ENCODE results near the gene TCTN1.
"Not testable (repeated sequence)": the region's sequence is repeated elsewhere in the genome, so short reads cannot be mapped to it uniquely, and the experiment has no call there.

Gene TCTN1

GRCh38 chr12:110602085-110602814, 11.7 kb upstream of the TCTN1 start:
- Mint-ChIP-seq H3K4me1 (ENCODE audit: low read depth) (peaks cover 18% of the 10 kb centered on the region), H3K27ac (peak overlapping the region; percentile 46)
- H3K9me3 Mint-ChIP-seq (ENCODE audit: low read depth); H3K4me3 Mint-ChIP-seq; H3K36me3 Mint-ChIP-seq; H3K27me3 Mint-ChIP-seq: not testable (repeated sequence)

DNA sequence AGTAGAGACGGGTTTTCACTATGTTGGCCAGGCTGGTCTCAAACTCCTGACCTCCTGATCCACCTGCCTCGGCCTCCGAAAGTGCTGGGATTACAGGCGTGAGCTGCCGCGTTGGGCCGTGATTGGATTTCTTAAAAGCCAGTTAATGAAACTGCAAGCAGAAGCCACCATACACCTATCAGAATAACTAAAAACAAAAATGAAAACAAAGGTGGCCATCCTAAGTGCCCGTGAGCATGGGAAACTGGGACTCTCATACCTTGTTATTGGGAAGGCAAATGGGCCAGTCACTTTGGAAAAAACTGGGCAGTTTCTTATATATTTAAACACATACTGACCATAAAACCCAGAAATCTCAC, 7.7 kb upstream of the TCTN1 start:
- Mint-ChIP-seq H3K4me1 (ENCODE audit: low read depth) (peaks cover 12% of the 10 kb centered on the region), H3K4me3 (peak overlapping the region; percentile 82), H3K36me3 (no peaks in the 10 kb centered on the region), H3K27ac (peak overlapping the region; percentile 64), H3K9me3 (ENCODE audit: low read depth) (no peaks in the 10 kb centered on the region), H3K27me3 (no peaks in the 10 kb centered on the region)

DNA sequence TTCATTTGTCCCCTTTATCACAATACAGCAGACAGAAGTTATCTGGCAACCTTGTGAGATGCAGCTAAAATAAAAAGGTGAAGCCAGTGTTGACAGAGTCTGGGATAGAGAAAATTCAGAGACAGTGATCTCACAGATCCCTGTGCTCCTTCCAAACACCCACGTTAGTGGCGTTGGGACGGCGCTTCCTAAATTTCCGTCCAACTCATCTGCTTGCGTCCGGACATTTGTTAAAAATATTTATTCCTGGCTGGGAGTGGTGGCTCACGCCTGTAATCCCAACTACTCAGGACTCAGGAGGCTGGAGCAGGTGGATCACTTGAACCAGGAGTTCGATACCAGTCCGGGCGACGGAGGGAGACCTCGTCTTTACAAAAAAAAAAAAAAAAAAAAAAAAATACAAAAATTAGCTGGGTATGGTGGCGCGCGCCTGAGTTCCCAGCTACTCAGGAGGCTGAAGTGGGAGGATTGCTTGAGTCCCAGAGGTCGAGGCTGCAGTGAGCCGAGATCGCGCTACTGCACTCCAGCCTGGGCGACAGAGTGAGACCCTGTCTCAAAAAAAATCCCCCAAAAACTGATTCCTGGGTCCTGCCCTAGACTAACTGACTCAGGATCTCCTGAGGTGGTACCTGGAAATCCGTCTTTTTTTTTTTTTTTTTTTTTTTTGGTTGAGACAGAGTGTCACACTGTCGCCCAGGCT, 708 bp upstream of the TCTN1 start:
- H3K27me3 Mint-ChIP-seq: no peaks in the 10 kb centered on the region
- H3K4me3 Mint-ChIP-seq: peak overlapping the region; percentile 85
- H3K27ac Mint-ChIP-seq: peak overlapping the region; percentile 81
- H3K36me3 Mint-ChIP-seq: peaks cover 3% of the 10 kb centered on the region
- H3K9me3 Mint-ChIP-seq (ENCODE audit: low read depth): no peaks in the 10 kb centered on the region
- peaks cover 4% of the 10 kb centered on the region for H3K4me1 Mint-ChIP-seq (ENCODE audit: low read depth)

DNA sequence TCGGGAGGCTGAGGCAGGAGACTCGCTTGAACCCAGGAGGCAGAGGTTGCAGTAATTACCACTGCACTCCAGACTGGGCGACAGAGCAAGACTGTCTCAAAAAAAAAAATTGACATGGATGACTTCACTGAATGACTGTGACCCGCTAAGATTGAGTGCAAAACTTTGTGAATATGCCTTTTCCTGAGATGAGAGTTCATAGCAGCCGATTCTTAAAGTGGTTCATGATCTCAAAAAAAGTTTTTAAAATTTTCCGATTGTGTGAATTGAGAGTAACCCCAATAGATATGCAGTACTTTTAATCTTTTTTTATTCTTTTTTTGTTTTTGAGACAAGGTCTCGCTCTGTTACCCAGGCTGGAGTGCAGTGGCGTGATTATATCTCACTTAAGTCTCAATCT, 1.2 kb downstream of the TCTN1 start:
- H3K4me1 Mint-ChIP-seq (ENCODE audit: low read depth): peaks cover 12% of the 10 kb centered on the region
- no peak overlapping the region for H3K27ac Mint-ChIP-seq
- peak overlapping the region; percentile 35 for H3K4me3 Mint-ChIP-seq
- no peaks in the 10 kb centered on the region for H3K9me3 Mint-ChIP-seq (ENCODE audit: low read depth)
- H3K36me3 Mint-ChIP-seq: peaks cover 3% of the 10 kb centered on the region
- no peaks in the 10 kb centered on the region for H3K27me3 Mint-ChIP-seq

DNA sequence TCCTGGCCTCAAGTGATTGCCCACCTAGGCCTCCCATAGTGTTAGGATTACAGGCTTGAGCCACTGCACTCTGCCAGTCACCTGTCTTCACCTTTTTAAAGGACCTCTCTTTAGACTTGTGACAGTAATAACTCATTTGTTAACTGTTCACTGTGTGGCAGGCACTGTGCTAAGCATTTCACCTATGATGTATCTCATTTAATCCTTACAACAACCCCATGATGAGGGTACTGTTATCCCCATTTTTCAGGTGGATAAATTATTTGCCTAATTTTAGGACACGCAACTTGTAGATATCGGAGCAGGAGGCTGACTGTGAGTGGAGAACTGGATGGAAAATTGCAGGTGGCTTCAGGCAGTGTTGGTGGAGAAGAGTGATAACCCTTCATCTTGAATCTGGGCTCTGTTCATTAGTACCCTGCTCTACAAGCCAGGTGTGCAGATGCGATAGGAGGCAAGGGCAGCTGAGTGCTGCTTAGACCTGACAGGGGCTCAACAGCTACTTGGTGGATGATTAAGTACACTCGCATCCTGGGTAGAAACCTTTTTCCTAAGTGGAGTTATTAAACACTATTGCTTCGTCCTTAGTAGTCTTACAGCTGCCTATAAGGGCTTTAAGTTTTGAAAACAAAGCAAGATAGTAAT, 2.7 kb downstream of the TCTN1 start:
- Mint-ChIP-seq H3K27ac (no peak overlapping the region), H3K36me3 (peaks cover 3% of the 10 kb centered on the region), H3K4me1 (ENCODE audit: low read depth) (peaks cover 12% of the 10 kb centered on the region), H3K9me3 (ENCODE audit: low read depth) (no peaks in the 10 kb centered on the region), H3K27me3 (no peaks in the 10 kb centered on the region), H3K4me3 (no peak overlapping the region)

- Mint-ChIP-seq H3K4me1 (ENCODE audit: low read depth) (peaks cover 9% of the 10 kb centered on the region), H3K27me3 (no peaks in the 10 kb centered on the region), H3K27ac (peak overlapping the region; percentile 61), H3K9me3 (ENCODE audit: low read depth) (no peaks in the 10 kb centered on the region), H3K36me3 (peaks cover 3% of the 10 kb centered on the region), H3K4me3 (peak overlapping the region; percentile 46)
These were observed 5.6 kb downstream of the TCTN1 start for GRCh38 chr12:110619534-110619953.

DNA sequence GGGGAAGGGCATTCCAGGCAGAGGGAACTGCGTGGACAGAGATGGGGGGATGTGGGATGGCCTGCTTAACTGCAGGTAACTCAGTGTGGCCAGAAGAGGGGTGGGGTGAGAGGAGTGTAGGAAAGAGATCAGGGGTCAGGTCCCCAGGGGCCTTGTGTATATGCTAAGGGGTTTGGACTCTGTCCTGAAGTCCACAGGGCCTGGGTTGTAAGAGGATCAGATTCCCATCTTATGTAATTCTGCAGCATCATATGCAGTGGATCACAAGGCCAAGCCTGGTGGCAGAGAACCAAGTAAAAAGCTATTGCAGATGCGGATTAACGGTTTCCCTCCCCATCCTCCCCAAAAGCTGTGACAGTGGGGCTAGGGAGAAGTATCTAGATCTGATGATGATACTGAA, 8.7 kb downstream of the TCTN1 start:
- Mint-ChIP-seq H3K9me3 (ENCODE audit: low read depth) (no peaks in the 10 kb centered on the region), H3K27me3 (no peaks in the 10 kb centered on the region), H3K4me3 (no peak overlapping the region), H3K27ac (no peak overlapping the region), H3K4me1 (ENCODE audit: low read depth) (peaks cover 19% of the 10 kb centered on the region), H3K36me3 (no peaks in the 10 kb centered on the region)

DNA sequence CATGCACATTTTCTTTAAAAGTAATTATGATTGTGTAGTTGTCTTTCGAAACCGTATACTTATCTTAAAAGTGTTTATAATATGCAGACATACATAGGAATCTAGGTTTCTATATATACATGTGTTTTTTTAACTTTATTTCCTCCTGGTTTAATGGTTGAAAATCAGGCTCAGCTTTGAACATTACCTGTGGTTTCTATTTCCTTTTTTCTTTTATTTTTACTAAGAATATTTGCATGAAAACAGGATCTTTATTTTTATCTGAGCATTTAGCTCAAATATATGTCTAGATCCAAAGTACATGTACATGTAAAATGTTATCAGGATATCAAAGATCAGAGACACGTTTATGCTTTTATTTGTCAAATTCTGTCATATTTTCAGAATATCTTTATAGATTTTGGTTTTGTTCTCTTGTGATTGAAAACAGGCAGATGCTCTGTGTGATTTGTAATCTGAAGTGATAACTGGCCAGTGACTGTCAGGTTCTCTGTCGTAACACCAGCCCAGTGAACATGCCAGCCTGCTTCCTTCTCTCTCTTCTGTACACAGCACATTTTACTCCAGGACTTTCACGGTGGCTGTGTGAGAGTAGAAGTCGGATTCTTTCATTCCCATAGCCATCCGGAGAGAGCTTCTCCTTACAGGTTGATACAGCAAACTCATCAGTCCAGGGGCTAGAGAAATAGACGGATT, 13.7 kb downstream of the TCTN1 start:
- no peak overlapping the region for H3K4me3 Mint-ChIP-seq
- peaks cover 15% of the 10 kb centered on the region for H3K36me3 Mint-ChIP-seq
- no peaks in the 10 kb centered on the region for H3K27me3 Mint-ChIP-seq
- H3K4me1 Mint-ChIP-seq (ENCODE audit: low read depth): peaks cover 16% of the 10 kb centered on the region
- peak overlapping the region; percentile 66 for H3K27ac Mint-ChIP-seq
- no peaks in the 10 kb centered on the region for H3K9me3 Mint-ChIP-seq (ENCODE audit: low read depth)

DNA sequence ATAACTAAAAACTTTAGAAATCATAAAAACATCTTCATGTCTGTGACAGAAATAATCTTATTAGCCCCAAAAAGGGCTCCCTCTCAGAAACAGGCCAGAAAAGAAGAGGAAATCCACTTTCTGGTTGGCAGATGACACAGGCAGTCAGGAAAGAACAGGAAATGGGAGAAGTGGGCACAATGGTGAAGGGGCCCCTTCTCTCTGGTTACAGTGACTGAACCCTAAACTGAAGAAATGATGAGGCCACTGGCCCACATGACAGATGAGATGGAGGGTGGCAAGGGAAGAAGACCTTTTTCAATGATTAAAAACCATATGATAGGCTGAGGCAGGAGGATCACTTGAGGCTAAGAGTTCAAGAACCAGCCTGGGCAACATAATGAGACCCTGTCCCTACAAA, 21.1 kb downstream of the TCTN1 start:
- Mint-ChIP-seq H3K27ac (no peak overlapping the region), H3K27me3 (no peaks in the 10 kb centered on the region), H3K4me3 (no peak overlapping the region), H3K36me3 (peaks cover 9% of the 10 kb centered on the region), H3K4me1 (ENCODE audit: low read depth) (peaks cover 28% of the 10 kb centered on the region), H3K9me3 (ENCODE audit: low read depth) (no peaks in the 10 kb centered on the region)

DNA sequence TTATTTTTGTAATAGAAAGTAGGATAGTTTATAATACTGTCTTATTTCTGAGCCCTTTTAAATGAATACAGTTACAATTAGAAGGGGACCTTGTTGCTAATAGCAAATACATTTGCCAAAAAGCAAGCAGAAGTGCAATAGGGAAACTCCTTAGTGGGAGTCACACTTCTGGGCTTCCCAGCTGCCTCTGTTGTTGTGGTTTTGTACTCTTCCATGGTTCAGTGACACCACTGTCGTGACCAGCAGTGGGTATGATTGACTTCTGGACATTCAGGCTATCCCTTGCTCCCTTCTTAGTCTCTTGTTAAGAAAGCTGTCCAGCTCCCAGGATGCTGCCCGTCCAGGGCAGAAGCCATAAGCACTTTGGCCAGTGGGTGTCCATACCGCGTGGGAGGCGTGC, 22.6 kb downstream of the TCTN1 start:
- Mint-ChIP-seq H3K4me1 (ENCODE audit: low read depth) (peaks cover 28% of the 10 kb centered on the region), H3K27ac (no peak overlapping the region), H3K4me3 (no peak overlapping the region), H3K9me3 (ENCODE audit: low read depth) (no peaks in the 10 kb centered on the region), H3K36me3 (peaks cover 8% of the 10 kb centered on the region), H3K27me3 (no peaks in the 10 kb centered on the region)

- Mint-ChIP-seq H3K9me3 (ENCODE audit: low read depth) (no peaks in the 10 kb centered on the region), H3K27ac (no peak overlapping the region), H3K27me3 (no peaks in the 10 kb centered on the region), H3K36me3 (peaks cover 8% of the 10 kb centered on the region), H3K4me3 (no peak overlapping the region), H3K4me1 (ENCODE audit: low read depth) (peaks cover 31% of the 10 kb centered on the region)
These were observed 24.0 kb downstream of the TCTN1 start for GRCh38 chr12:110637869-110638441.

- Mint-ChIP-seq H3K9me3 (ENCODE audit: low read depth) (no peaks in the 10 kb centered on the region), H3K27ac (no peak overlapping the region), H3K4me3 (no peak overlapping the region), H3K27me3 (no peaks in the 10 kb centered on the region), H3K4me1 (ENCODE audit: low read depth) (peaks cover 39% of the 10 kb centered on the region), H3K36me3 (peaks cover 8% of the 10 kb centered on the region)
These were observed 24.9 kb downstream of the TCTN1 start for GRCh38 chr12:110638796-110639195.

- Mint-ChIP-seq H3K4me3 (no peak overlapping the region), H3K4me1 (ENCODE audit: low read depth) (peaks cover 43% of the 10 kb centered on the region), H3K9me3 (ENCODE audit: low read depth) (no peaks in the 10 kb centered on the region), H3K27ac (no peak overlapping the region), H3K27me3 (no peaks in the 10 kb centered on the region), H3K36me3 (peaks cover 8% of the 10 kb centered on the region)
These were observed 25.6 kb downstream of the TCTN1 start for GRCh38 chr12:110639336-110640141.
